Activated naive CD4-positive, alpha-beta T cell treated with anti-CD3 and anti-CD28 coated beads, Interleukin-2, amount 50 U/mL, for 24 hours (primary cell): Measurements from ENCODE around the gene CCNJL.

Experiments
- H3K27ac Mint-ChIP-seq: one replicate; pipeline ENCODE4 v1.8.0; 2021; ENCODE audit warnings: mild to moderate bottlenecking, mixed read lengths
- H3K27me3 Mint-ChIP-seq: one replicate; pipeline ENCODE4 v1.8.0; 2021; ENCODE audit warnings: mixed read lengths
- H3K36me3 Mint-ChIP-seq: one replicate; pipeline ENCODE4 v1.8.0; 2021; ENCODE audit warnings: mixed read lengths
- H3K4me1 Mint-ChIP-seq: one replicate; pipeline ENCODE4 v1.8.0; 2021; ENCODE audit warnings: mixed read lengths
- H3K4me3 Mint-ChIP-seq: one replicate; pipeline ENCODE4 v1.8.0; 2021; ENCODE audit warnings: mild to moderate bottlenecking, mixed read lengths
- H3K9me3 Mint-ChIP-seq: one replicate; pipeline ENCODE4 v1.8.0; 2021; ENCODE audit warnings: mixed read lengths

CCNJL gene

DNA sequence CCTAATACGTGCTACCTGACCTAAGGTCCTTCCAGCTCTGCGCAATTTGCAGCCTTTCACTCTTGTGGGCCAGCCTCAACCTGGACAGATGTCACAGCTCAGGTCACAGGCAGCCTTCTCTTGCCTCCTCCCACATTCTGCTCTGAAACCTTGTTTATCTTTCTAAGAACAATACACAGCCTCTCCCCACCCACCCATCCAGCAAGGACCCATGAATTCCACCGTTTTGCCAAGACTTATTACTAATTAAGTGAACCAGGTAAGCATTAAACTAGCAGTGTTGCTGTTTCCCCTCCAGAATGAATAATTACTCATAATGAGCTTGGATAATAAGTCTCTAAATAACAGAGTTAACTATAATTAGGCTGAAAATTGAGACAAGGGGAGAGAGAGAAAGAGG lies 72.0 kb downstream of the CCNJL start:
- H3K4me1 Mint-ChIP-seq = no peaks in the 10 kb centered on the region
- no peak overlapping the region for H3K27ac Mint-ChIP-seq
- H3K9me3 Mint-ChIP-seq = no peaks in the 10 kb centered on the region
- H3K4me3 Mint-ChIP-seq = no peak overlapping the region
- H3K36me3 Mint-ChIP-seq = no peaks in the 10 kb centered on the region
- H3K27me3 Mint-ChIP-seq = no peaks in the 10 kb centered on the region

DNA sequence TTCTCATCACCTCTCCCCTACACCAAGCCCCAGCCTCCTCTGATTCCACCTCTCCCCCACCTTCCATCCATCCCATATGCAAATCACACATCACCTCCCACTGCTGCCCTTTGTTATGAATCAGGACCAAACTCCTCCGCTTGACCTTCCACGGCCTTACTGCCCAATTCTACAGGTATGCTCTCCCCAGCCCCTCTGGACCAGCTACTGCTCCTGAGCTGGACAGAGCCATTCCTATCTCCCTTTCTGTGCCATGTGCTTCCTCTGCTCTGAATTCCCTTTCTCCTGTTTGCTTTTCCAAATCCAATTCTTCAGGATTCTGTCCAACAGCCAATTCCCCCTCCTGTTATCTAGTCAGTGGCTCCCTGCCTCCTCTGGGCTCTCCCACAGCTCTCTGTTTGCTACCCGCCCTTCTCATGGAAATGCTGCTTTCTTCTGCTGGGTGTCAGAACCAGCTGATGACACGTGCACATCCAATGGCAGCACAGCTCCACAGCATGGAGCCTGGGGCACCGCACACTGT lies 74.7 kb downstream of the CCNJL start:
- Mint-ChIP-seq H3K27ac (no peak overlapping the region), H3K9me3 (no peaks in the 10 kb centered on the region), H3K4me1 (no peaks in the 10 kb centered on the region), H3K36me3 (no peaks in the 10 kb centered on the region), H3K4me3 (no peak overlapping the region), H3K27me3 (no peaks in the 10 kb centered on the region)

DNA sequence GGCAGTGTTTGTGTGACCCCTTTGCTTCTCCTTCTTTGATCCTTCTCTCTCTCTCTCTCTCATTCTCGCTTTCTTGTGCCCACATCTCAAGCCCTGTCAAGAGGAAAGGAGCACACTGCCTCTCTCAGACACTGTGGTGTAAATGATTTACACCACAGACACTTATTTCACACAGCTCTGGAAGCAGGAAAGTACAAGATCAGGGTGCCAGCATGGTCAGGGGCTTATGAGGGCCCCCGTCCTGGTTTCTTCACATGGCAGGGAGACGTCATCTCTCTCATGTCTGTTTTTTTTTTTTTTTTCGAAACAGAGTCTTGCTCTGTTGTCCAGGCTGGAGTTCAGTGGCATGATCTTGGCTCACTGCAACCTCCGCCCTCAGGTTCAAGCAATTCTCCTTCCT lies 76.6 kb downstream of the CCNJL start:
- no peaks in the 10 kb centered on the region for H3K4me1 Mint-ChIP-seq
- no peak overlapping the region for H3K27ac Mint-ChIP-seq
- H3K27me3 Mint-ChIP-seq = no peaks in the 10 kb centered on the region
- no peaks in the 10 kb centered on the region for H3K9me3 Mint-ChIP-seq
- no peaks in the 10 kb centered on the region for H3K36me3 Mint-ChIP-seq
- no peak overlapping the region for H3K4me3 Mint-ChIP-seq

DNA sequence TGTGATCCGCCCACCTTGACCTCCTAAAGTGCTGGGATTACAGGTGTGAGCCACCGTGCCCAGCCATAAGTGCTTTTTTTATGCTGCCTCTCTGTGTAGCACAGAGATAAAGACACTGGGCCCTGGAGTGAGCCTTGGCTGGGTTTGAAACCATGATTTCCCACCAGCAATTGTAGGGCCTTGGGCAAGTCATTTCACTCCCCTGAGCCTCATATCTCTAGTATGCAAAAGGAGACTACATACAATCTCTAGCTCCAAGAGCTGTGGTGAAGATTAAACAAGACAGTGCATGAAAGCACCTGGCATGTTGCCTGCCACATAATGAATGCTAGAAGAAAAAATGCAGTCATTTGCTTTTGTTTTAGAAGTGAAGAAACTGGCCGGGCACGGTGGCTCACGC lies 79.1 kb downstream of the CCNJL start:
- H3K36me3 Mint-ChIP-seq = no peaks in the 10 kb centered on the region
- H3K4me3 Mint-ChIP-seq = no peak overlapping the region
- no peaks in the 10 kb centered on the region for H3K27me3 Mint-ChIP-seq
- no peaks in the 10 kb centered on the region for H3K4me1 Mint-ChIP-seq
- H3K9me3 Mint-ChIP-seq = no peaks in the 10 kb centered on the region
- H3K27ac Mint-ChIP-seq = no peak overlapping the region

DNA sequence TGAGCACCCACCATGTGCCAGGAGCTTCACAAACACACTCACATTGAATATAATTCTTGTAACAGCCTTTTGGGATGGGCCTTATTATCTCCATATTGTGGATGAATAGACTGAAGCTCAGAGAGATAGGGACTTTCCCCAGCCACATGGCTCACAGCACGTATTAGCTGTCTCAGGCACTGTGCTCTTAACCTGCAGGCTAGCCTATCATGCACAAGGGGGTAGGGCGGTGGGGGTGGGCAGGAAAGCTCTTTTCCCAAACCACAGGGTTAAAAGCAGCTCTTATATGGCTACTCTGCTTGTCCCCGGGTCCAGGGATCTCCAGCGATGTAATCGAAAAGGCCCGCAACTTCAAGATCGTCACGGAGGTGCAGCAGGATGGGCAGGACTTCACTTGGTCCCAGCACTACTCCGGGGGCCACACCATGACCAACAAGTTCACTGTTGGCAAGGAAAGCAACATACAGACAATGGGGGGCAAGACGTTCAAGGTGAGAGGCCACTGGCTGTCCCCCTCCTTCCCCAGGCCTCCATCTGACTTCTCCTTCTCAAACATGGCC lies 80.5 kb downstream of the CCNJL start:
- no peak overlapping the region for H3K27ac Mint-ChIP-seq
- no peak overlapping the region for H3K4me3 Mint-ChIP-seq
- H3K4me1 Mint-ChIP-seq = no peaks in the 10 kb centered on the region
- no peaks in the 10 kb centered on the region for H3K27me3 Mint-ChIP-seq
- H3K36me3 Mint-ChIP-seq = no peaks in the 10 kb centered on the region
- H3K9me3 Mint-ChIP-seq = no peaks in the 10 kb centered on the region

DNA sequence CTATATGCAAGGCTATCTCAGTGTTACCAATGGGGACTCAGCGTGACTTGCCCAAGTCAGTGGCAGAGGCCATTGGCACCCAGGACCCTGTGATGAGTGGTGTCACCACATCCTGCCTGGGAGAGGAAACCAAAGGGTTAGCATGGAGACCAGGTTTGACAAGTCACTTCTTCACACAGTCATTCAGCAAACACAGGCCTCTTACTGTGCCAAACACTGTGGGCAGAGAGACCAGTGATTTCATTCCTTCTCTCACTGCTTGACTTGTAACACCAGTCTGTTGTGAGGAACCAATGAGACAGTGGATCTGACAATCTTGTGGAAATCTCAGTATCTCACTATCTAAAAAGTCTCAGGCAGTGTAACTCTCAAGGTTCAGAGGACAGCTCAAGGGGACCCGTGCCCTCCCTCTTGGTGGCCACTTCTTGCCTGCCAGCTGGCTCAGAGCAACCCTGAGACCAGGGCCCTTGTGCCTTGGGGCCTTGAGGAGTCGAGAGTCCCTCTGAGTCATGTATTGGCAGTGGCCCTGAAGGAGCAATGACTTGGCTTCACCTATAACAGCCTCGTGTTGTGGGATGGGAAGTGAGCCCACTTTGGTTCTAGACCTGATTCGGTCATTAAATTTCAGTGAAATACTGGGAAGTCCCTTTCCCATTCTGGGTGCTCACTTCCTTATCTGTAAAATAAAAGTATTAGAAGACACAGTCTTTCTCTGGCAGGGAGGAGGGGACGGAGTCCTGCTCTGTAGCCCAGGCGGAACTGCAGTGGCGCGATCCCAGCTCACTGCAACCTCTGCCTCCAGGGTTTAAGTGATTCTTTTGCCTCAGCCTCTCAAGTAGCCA lies 81.5 kb downstream of the CCNJL start:
- Mint-ChIP-seq H3K27me3 (no peaks in the 10 kb centered on the region), H3K36me3 (no peaks in the 10 kb centered on the region), H3K4me3 (no peak overlapping the region), H3K9me3 (no peaks in the 10 kb centered on the region), H3K4me1 (no peaks in the 10 kb centered on the region), H3K27ac (no peak overlapping the region)

DNA sequence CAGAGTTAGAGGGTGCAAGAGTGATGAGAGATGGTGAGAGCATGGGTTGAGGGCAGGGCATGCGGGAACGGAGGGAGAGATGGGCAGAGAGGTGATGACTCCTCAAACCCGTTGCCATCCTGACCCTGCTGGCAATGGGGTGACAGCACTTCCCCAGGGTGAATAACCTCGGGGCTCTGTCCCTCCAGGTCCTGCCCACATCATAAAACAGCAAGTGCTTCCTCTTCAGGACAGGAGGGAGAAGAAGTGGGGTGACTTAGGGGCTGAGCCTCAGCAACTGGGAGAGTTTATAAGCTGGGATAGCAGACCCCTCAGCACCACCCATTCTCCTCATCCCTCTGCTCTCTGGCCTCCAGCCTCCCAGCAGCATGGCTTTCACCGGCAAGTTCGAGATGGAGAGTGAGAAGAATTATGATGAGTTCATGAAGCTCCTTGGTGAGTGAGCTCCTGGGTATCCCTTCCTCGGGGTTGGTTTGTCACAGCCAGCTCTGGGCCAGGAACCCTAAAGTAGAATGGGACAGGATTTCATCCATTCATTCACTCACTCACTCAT lies 83.1 kb downstream of the CCNJL start, which contains the start of gene FABP6:
Gene FABP6 (plus strand): TSS at position 317 of the 553 bp plus-strand sequence. CDS start 52 bp downstream, at position 369.
- Mint-ChIP-seq H3K4me3 (no peak within 1 kb of the TSS), H3K27me3 (no peaks in the 10 kb centered on the region), H3K36me3 (no peaks in the 10 kb centered on the region), H3K9me3 (no peaks in the 10 kb centered on the region), H3K27ac (no peak within 1 kb of the TSS), H3K4me1 (no peaks in the 10 kb centered on the region)

DNA sequence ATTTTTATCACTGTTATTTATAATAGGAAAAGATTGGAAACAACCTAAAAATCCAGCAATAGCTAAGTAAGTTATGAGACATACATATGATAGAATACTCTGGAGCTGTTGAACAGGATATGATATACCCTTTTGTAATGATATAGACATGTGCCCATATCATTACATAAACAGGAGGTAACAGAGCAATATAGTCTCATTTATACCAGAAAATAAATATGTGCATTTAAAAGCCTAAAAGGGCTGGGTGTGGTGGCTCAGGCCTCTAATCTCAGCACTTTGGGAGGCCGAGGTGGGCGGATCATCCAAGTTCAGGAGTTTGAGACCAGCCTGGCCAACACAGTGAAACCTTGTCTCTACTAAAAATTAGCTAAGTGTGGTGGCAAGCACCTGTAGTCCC lies 85.4 kb downstream of the CCNJL start:
- H3K4me1 Mint-ChIP-seq = no peaks in the 10 kb centered on the region
- H3K27ac Mint-ChIP-seq = no peak overlapping the region
- H3K27me3 Mint-ChIP-seq = no peaks in the 10 kb centered on the region
- no peaks in the 10 kb centered on the region for H3K36me3 Mint-ChIP-seq
- no peak overlapping the region for H3K4me3 Mint-ChIP-seq
- no peaks in the 10 kb centered on the region for H3K9me3 Mint-ChIP-seq

DNA sequence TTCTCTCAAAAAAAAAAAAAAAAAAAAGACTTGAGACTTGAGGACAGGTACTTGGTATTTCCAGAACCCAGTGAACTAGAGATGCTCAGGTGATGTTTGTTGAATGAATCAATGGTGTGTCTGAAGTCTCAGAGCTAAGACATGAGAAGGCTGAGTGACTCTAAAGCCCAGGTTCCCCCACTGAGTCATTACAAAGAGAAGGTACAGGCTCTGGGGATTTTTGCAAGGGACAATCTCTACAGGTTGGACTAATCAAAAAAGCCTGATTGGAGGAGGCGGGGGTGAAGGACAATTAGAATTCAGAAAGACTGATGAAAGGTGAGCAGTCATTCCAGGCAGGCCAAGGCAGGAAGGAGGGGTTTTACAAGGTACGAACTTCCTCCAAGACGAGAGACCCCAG lies 91.3 kb downstream of the CCNJL start:
- Mint-ChIP-seq H3K27ac (no peak overlapping the region), H3K4me3 (no peak overlapping the region), H3K27me3 (peaks cover 3% of the 10 kb centered on the region), H3K9me3 (no peaks in the 10 kb centered on the region), H3K36me3 (no peaks in the 10 kb centered on the region), H3K4me1 (no peaks in the 10 kb centered on the region)

DNA sequence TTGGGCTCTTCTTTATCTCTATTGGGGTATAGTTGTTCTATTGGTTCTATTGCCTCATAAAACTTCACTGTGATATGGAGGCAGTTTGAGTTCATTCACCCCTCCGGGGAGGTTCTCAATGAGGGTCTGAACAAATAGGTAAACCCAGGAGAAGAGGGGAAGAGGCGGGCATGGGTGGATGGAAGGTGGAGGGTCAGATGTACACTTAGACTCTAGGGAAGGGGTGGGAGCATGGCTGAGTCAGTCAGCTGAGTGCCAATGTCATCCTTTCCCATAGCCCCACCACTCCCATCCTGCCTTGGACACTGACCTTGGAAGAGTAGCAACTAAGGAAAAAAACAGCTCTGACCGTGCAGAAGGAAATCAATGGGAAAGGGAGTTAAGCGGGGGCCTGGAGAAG lies 93.0 kb downstream of the CCNJL start:
- no peak overlapping the region for H3K27ac Mint-ChIP-seq

DNA sequence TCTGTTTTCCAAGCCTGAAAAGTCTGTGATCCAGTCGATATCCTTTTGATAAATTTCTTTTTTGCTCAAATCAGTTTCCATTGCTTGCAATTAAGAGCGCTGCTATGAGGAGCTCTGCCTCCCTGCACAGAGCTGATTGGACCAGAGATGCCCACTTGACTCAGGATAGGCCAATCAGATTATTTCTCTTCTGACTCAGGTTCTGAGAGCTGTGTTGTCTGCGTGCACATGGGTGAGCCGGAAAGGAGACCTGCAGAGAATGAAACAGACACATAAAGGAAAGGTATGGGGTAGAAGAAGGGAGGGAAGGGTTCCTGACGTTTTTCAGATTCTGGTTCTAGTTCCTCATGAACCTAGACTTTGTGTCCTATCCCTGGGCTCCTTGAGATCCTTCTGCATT lies 98.8 kb downstream of the CCNJL start:
- Mint-ChIP-seq H3K27me3 (peaks cover 2% of the 10 kb centered on the region), H3K36me3 (no peaks in the 10 kb centered on the region), H3K4me1 (no peaks in the 10 kb centered on the region), H3K27ac (no peak overlapping the region), H3K4me3 (no peak overlapping the region), H3K9me3 (no peaks in the 10 kb centered on the region)

More for the DNA sequence above, 93.0 kb downstream of the CCNJL start:
- no peak overlapping the region for H3K4me3 Mint-ChIP-seq
- peaks cover 5% of the 10 kb centered on the region for H3K27me3 Mint-ChIP-seq
- no peaks in the 10 kb centered on the region for H3K4me1 Mint-ChIP-seq
- no peaks in the 10 kb centered on the region for H3K36me3 Mint-ChIP-seq
- no peaks in the 10 kb centered on the region for H3K9me3 Mint-ChIP-seq

DNA sequence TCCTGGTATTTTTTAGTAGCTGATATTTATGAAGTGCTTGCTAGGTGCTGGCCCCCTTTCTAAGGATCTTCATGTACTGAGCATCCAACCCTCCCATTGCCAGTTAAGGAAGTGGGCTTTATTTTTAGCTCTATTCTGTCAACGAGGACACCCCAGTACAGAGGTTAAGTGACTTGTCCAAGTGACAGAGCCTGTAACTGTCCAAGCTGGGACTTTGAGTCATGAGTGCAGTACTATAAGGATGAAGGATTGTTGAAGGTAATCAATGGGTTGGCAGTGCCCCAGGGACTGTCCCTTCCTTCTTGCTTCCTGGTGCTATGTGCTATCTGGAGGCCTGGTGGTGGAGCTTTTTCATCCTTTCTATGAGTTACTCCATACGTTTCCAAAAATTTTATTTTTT lies 101.0 kb downstream of the CCNJL start:
- H3K27me3 Mint-ChIP-seq = peaks cover 2% of the 10 kb centered on the region
- H3K4me3 Mint-ChIP-seq = no peak overlapping the region
- no peaks in the 10 kb centered on the region for H3K4me1 Mint-ChIP-seq
- no peak overlapping the region for H3K27ac Mint-ChIP-seq
- no peaks in the 10 kb centered on the region for H3K9me3 Mint-ChIP-seq
- no peaks in the 10 kb centered on the region for H3K36me3 Mint-ChIP-seq

DNA sequence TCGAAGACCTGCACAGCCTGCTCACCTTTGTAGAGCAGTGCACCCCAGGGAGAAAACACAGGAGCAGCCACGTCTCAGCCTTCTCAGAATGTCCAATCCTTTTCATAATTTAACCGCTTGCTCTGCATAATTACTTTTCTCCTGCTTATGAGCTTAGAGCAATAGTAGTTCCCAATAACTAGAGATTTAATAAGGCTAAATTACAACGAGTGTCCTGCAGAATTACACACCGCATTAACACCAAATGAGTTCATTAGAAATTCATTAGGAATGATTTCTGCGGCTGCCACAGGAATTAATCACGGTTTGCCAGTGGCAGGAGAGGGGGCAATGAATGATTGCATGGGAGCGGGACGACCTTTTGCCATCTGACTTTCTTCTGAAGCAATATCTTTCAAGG lies 101.8 kb downstream of the CCNJL start:
- H3K4me1 Mint-ChIP-seq = no peaks in the 10 kb centered on the region
- no peak overlapping the region for H3K27ac Mint-ChIP-seq
- H3K9me3 Mint-ChIP-seq = no peaks in the 10 kb centered on the region
- no peaks in the 10 kb centered on the region for H3K36me3 Mint-ChIP-seq
- H3K27me3 Mint-ChIP-seq = no peaks in the 10 kb centered on the region
- H3K4me3 Mint-ChIP-seq = no peak overlapping the region

DNA sequence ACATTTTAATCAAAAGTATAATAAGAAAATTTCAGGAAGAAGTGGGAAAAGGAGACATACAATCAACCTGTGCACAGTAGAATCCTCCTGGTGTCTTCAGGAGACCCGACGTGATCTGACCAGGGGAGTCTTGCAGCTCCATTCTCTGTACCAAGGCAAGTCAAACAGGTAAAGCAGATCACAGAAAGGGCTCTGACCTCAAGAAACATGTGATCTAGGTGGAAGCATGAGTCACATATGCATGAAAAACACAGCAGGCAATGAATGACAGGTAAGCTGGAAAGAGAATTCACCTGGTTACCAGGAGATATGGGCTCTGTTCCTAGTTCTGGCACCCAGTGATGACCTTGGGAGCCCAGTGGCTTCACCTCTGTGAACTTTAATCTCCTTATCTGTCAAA lies 102.4 kb downstream of the CCNJL start:
- Mint-ChIP-seq H3K4me1 (no peaks in the 10 kb centered on the region), H3K27ac (no peak overlapping the region), H3K27me3 (no peaks in the 10 kb centered on the region), H3K9me3 (no peaks in the 10 kb centered on the region), H3K4me3 (no peak overlapping the region), H3K36me3 (no peaks in the 10 kb centered on the region)

DNA sequence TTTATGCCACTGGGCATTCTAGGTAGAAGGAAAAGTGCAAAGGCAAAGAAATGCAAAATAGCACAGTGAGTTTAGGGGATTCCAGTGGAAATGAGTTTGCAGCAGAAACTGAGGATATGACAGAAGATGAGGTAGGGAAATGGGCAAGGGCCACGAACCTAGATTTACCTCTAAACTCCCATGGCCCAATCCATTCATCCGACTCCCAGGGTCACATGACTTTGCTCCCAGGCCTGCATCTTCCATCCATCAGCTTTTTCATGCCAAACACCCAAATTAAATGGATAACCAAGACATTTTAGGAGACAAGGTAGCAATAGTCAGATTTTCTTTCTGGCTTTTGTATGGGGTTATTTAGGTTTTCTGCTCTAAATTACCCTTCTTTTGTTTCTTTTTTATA lies 105.3 kb downstream of the CCNJL start:
- H3K4me1 Mint-ChIP-seq = no peaks in the 10 kb centered on the region
- no peaks in the 10 kb centered on the region for H3K9me3 Mint-ChIP-seq
- H3K27me3 Mint-ChIP-seq = no peaks in the 10 kb centered on the region
- H3K36me3 Mint-ChIP-seq = no peaks in the 10 kb centered on the region
- H3K27ac Mint-ChIP-seq = no peak overlapping the region
- no peak overlapping the region for H3K4me3 Mint-ChIP-seq
